A204.1 (cell line): ENCODE results near the gene RIMKLB.
"Not testable (repeated sequence)": the region's sequence is repeated elsewhere in the genome, so short reads cannot be mapped to it uniquely, and the experiment has no call there.

Experiments
- FAIRE-seq: peaks from 2 replicates; lab custom pipeline; 2012; peaks lifted over from hg19 to GRCh38; lab: Jason Lieb, UNC

The RIMKLB gene

GRCh38 chr12:8820676-8821407, 123.1 kb downstream of the RIMKLB start:
- FAIRE-seq: not testable (repeated sequence)

- FAIRE-seq: no peak
These were observed 123.8 kb downstream of the RIMKLB start for GRCh38 chr12:8821591-8821990.

DNA sequence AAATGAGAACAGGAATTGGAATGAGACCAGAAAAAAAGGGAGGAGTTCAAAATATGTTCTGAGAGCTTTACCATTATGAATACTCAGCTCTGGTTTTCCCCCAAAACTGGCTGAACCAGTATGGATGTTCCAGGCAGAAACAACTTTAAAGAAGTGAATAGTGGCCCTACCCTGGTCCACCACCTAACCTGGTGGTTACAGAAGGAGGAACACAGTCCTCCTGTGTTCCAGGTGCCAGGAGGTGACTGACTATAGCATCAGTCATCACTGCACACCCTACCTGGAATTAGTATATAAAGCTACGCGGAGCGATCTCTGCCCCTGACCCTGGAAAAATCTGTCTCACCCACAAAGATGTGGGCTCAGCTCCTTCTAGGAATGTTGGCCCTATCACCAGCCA, 124.5 kb downstream of the RIMKLB start, which contains the start of gene A2ML1:
TSS of gene A2ML1 (plus strand) at position 324 of the 400 bp plus-strand sequence. CDS start at position 355, 31 bp downstream.
- no peak for FAIRE-seq

- FAIRE-seq: no peak
These were observed 125.9 kb downstream of the RIMKLB start for GRCh38 chr12:8823565-8824300.

DNA sequence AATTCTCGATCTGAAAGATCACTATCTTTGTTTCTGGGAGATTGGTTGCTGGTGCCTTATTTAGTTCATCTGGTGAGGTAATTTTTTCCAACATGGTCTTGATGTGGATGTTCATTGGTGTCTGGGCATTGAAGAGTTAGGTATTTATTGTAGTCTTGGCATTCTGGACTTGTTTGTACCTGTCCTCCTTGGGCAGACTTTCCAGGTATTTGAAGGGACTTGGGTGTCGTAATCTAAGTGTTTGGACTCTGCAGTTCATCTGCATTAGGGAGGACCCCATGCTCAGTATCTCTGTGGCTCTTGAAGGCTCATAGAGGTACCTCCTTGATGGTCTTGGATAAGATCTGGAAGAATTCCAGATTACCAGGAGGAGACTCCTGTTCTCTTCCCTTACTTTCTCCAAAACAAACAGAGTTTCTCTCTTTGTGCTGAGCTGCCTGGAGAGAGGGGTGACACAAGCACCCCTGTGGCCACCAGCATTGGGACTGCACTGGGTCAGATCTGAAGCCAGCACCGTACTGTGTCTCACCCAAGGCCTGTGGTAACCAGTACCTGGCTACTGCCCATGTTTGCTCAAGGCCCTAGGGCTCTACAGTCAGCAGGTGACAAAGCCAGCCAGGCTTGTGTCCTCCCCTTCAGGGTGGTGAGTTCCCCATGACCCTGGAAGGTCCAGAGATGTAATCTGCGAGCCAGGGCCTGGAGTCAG, 129.9 kb downstream of the RIMKLB start:
- FAIRE-seq: no peak

DNA sequence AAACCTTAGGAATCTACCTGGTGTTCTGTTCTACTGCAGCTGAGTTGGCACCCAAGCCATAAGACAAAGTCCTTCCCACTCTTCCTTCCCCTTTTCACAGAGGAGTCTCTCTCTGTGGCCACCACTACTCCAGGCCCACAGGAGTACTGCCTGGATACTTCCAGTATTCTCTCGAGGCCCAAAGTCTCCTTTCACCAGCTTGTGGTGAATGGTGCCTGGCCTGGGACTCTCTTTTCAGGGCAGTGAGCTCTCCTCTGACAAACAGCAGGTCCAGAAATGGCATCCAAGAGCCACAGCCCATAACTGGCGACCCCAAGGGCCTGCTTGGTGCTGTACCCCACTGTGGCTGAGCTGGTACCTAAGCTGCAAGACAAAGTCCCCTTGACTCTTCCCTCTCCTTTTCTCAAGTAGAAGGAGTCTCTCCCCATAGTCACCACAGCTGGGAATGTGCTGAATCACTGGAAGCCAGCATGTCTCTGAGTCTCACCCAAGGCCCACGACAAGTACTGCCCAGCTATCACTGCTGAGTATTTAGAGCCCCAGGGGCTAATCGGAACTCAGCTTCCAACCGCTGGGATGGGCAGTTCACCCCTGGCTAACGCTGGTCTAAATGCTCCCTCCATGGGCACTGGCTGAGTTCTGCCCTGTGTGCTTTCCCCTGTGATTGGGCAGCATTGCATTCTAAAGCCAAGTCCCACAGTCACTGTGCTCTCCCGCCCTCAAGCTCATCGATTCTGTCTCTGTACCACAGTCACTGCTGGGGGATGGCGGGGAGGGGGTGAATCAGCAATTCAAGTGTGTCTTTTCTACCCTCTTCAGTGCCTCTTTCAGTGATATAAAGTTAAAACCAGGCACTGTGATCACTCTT, 130.7 kb downstream of the RIMKLB start:
- FAIRE-seq: no peak

DNA sequence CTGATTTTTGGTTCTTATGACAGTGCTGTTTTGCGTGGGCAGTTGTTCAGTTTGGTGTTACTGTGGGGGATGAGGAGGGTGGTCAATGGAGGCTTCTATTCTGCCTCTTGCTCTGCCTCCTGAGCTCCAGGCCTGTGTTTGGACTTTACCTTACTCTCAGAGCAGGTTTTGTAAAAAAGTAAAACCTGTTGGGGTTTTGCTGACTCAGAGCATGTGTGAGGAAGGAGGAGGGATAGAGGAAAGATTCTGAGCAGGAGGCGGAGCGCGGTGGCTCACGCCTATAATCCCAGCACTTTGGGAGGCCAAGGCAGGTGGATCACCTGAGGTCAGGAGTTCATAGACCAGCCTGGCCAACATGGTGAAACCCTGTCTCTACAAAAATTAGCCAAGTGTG, 131.3 kb downstream of the RIMKLB start:
- FAIRE-seq: no peak

GRCh38 chr12:8829621-8830020, 131.8 kb downstream of the RIMKLB start:
- FAIRE-seq: no peak

DNA sequence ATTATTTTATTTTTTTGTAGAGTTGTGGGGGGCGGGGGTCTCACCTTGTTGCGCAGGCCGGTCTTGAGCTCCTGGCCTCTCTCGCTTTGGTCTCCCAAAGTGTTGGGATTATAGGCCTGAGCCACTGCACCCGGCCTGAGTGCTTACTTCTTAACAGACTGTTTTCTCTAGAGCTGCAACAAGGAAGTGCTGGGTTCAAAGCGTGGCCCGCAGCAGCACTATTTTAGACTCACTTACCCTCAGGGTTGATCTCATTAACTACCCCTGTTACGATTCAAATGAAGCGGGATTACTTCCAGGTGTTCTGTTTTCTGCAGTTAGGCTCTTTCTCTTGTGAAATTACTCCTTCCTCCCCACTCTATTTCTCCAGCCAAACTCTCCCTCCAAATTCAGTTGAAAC, 133.3 kb downstream of the RIMKLB start:
- FAIRE-seq: no peak

- no peak for FAIRE-seq
These were observed 134.7 kb downstream of the RIMKLB start for GRCh38 chr12:8832500-8832899.
